ENCODE results near the gene PDE3A.

PDE3A gene

DNA sequence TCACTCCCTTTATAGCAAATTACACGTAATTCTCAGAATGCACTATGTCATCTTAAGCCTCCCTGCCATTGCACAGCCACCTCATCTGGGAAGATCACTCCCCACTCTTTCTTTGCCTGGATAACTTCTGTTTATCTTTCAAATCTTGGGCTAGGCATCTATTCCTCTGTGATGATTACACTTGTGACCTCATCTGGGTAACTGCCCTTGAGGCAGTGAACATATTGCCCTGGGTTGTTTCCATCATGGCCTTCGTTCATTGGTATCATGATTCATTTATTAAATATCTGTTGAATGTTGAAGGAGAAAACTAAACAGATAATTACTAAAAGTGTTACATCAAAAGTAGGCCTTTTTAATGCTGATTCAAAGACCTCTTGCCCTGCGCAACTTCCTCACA, 26.2 kb upstream of the PDE3A start:
- Histone ChIP-seq H3K9me3 (ENCODE audit: control insufficient read depth, low read length) (no peaks in the 10 kb centered on the region), H3K27ac (no peak overlapping the region), H3K27me3 (ENCODE audit: control insufficient read depth, insufficient read depth, low read length) (no peaks in the 10 kb centered on the region), H3K79me2 (no peaks in the 10 kb centered on the region), H3K36me3 (ENCODE audit: control insufficient read depth, insufficient read depth, low read length) (no peaks in the 10 kb centered on the region), H3K4me2 (ENCODE audit: low read length) (no peak overlapping the region), H3K9ac (no peak overlapping the region), H3K4me1 (no peaks in the 10 kb centered on the region), H3K4me3 (ENCODE audit: low read depth, low read length) (no peak overlapping the region), H2AFZ (no peak overlapping the region)
- TF ChIP-seq, protein P1, sequence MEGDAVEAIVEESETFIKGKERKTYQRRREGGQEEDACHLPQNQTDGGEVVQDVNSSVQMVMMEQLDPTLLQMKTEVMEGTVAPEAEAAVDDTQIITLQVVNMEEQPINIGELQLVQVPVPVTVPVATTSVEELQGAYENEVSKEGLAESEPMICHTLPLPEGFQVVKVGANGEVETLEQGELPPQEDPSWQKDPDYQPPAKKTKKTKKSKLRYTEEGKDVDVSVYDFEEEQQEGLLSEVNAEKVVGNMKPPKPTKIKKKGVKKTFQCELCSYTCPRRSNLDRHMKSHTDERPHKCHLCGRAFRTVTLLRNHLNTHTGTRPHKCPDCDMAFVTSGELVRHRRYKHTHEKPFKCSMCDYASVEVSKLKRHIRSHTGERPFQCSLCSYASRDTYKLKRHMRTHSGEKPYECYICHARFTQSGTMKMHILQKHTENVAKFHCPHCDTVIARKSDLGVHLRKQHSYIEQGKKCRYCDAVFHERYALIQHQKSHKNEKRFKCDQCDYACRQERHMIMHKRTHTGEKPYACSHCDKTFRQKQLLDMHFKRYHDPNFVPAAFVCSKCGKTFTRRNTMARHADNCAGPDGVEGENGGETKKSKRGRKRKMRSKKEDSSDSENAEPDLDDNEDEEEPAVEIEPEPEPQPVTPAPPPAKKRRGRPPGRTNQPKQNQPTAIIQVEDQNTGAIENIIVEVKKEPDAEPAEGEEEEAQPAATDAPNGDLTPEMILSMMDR (IDR thresholded peaks at IDR 0.05): no peak

DNA sequence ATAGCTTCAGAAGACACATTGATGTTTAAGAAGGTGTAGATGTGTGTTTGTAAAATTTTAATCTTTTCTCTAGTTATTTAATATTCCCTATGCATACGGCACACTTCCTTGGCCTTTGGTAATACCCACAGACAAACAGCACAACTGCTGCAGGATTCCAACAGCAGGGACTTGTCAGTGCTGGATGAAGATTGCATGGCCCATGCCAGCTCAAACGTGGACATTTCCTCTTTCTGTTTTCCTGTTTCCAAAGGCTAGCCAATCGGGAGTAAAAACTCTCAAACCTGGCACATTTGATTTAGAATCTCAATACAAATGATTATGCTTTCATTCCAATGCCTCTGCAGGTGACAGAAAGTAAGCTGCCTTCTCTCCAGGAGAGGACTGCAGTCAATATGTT, 22.5 kb upstream of the PDE3A start:
- Histone ChIP-seq H3K36me3 (ENCODE audit: control insufficient read depth, insufficient read depth, low read length) (no peaks in the 10 kb centered on the region), H3K27ac (no peak overlapping the region)
- TF ChIP-seq, protein P1 (IDR thresholded peaks at IDR 0.05): no peak

DNA sequence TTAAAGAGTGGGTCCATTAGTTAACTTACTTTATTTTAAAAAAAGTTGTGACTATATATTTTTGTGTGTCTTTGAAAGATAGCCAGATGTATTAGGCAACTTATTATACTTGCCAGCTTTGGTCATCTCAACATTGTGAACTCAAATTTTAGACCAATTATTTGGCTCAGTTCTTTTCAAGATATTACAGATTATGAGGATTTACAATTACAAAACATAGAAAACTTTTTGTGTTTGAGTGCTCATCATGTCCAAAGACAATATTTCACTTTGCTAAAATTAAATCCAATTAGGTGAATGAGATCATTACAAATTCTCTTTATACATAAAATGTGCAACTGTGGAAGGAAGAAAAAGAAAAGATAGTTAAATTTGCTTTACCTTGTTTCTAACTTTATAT, 18.3 kb upstream of the PDE3A start:
- TF ChIP-seq, protein P1 (IDR thresholded peaks at IDR 0.05): no peak
- Histone ChIP-seq H3K4me1 (no peaks in the 10 kb centered on the region), H3K4me3 (ENCODE audit: low read depth, low read length) (no peak overlapping the region), H2AFZ (no peak overlapping the region), H3K9ac (no peak overlapping the region), H3K9me3 (ENCODE audit: control insufficient read depth, low read length) (no peaks in the 10 kb centered on the region), H3K79me2 (no peaks in the 10 kb centered on the region), H3K27ac (no peak overlapping the region), H3K36me3 (ENCODE audit: control insufficient read depth, insufficient read depth, low read length) (no peaks in the 10 kb centered on the region), H3K4me2 (ENCODE audit: low read length) (no peak overlapping the region), H3K27me3 (ENCODE audit: control insufficient read depth, insufficient read depth, low read length) (no peaks in the 10 kb centered on the region)

More for the DNA sequence above, 22.5 kb upstream of the PDE3A start:
- Histone ChIP-seq H3K79me2 (no peaks in the 10 kb centered on the region), H3K9ac (no peak overlapping the region), H2AFZ (no peak overlapping the region), H3K4me2 (ENCODE audit: low read length) (no peak overlapping the region), H3K4me3 (ENCODE audit: low read depth, low read length) (no peak overlapping the region), H3K27me3 (ENCODE audit: control insufficient read depth, insufficient read depth, low read length) (no peaks in the 10 kb centered on the region), H3K4me1 (no peaks in the 10 kb centered on the region), H3K9me3 (ENCODE audit: control insufficient read depth, low read length) (no peaks in the 10 kb centered on the region)

DNA sequence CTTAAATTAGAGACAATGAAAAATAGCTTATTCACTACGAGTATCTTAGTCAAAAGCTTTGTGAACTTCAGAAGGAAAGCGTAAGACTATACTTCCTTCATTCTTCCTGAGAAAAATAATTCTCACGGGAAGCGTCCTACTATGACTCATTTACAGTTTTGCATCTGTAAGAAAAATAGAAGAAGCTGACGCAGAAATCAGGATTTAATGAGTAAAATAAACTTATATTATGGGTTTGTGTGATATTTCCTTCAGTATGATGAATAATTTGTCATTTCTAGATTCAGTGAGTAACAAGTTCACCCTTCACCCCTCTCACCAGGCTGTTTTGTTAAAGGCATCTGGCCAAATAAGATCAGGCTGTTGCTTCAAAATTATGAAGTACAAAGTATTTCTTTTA, 17.8 kb upstream of the PDE3A start:
- Histone ChIP-seq H3K27ac (no peak overlapping the region), H3K4me3 (ENCODE audit: low read depth, low read length) (no peak overlapping the region), H3K9ac (no peak overlapping the region), H2AFZ (no peak overlapping the region), H3K27me3 (ENCODE audit: control insufficient read depth, insufficient read depth, low read length) (no peaks in the 10 kb centered on the region), H3K9me3 (ENCODE audit: control insufficient read depth, low read length) (no peaks in the 10 kb centered on the region), H3K36me3 (ENCODE audit: control insufficient read depth, insufficient read depth, low read length) (no peaks in the 10 kb centered on the region), H3K4me2 (ENCODE audit: low read length) (no peak overlapping the region), H3K79me2 (no peaks in the 10 kb centered on the region), H3K4me1 (no peaks in the 10 kb centered on the region)
- TF ChIP-seq, protein P1 (IDR thresholded peaks at IDR 0.05): no peak

DNA sequence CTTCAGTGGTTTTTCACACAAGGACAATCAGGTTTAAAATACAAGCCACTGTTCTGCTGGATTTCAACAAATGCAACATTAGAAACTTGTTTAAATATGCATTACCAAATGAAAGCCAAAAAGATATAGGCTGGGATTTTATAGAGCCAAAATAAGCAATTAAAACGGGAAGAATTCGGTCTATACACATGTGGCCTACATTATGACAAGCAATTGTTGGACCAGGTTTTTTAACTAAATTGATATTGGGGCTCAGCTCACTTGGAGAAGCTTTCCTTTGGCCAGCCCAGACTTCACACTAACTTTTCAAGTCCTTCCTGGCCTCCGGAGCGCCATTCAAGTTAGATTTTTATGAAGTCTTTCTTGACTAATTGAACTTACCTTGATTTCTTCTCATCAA, 16.9 kb upstream of the PDE3A start:
- H3K27ac ChIP-seq: no peak overlapping the region
- H3K9me3 ChIP-seq (ENCODE audit: control insufficient read depth, low read length): no peaks in the 10 kb centered on the region
- H2AFZ ChIP-seq: no peak overlapping the region
- no peaks in the 10 kb centered on the region for H3K79me2 ChIP-seq
- TF ChIP-seq, protein P1 (IDR thresholded peaks at IDR 0.05): no peak
- no peak overlapping the region for H3K4me2 ChIP-seq (ENCODE audit: low read length)
- no peak overlapping the region for H3K4me3 ChIP-seq (ENCODE audit: low read depth, low read length)
- H3K9ac ChIP-seq: no peak overlapping the region
- no peaks in the 10 kb centered on the region for H3K27me3 ChIP-seq (ENCODE audit: control insufficient read depth, insufficient read depth, low read length)
- no peaks in the 10 kb centered on the region for H3K36me3 ChIP-seq (ENCODE audit: control insufficient read depth, insufficient read depth, low read length)
- no peaks in the 10 kb centered on the region for H3K4me1 ChIP-seq
